WERI-Rb-1 (cell line): Measurements from ENCODE around the gene XRCC4.

Experiments used
- DNase-seq: peaks from one replicate; pipeline ENCODE4 v3.0.0-alpha.2; 2020
- H3K27ac ChIP-seq: fragments of 250-450 bp; sonication (Bioruptor Pico); 2 replicates; pipeline ENCODE4 v1.5.1; 2020; ENCODE audit warnings: mild to moderate bottlenecking, moderate library complexity
- H3K27me3 ChIP-seq: fragments of 250-450 bp; sonication (Bioruptor Pico); 2 replicates; pipeline ENCODE4 v1.5.1; 2021; ENCODE audit warnings: mild to moderate bottlenecking, low read depth, moderate library complexity; ENCODE audit not compliant: insufficient read depth, severe bottlenecking
- H3K36me3 ChIP-seq: fragments of 250-450 bp; sonication (Bioruptor Pico); 2 replicates; pipeline ENCODE4 v1.5.1; 2020; ENCODE audit warnings: mild to moderate bottlenecking, moderate library complexity
- H3K4me3 ChIP-seq: 2 replicates; pipeline ENCODE4 v1.5.1; 2011; ENCODE audit warnings: low read depth, mild to moderate bottlenecking, control low read depth, low read length
- H3K9me3 ChIP-seq: fragments of 250-450 bp; sonication (Bioruptor Pico); 2 replicates; pipeline ENCODE4 v1.5.1; 2021; ENCODE audit warnings: mild to moderate bottlenecking, moderate library complexity; ENCODE audit not compliant: severe bottlenecking
- CTCF ChIP-seq: IDR thresholded peaks from 2 replicates; pipeline ENCODE4 v1.5.1; 2011; ENCODE audit warnings: low read depth, mild to moderate bottlenecking, control low read depth, inconsistent platforms, low read length

The XRCC4 gene

DNA sequence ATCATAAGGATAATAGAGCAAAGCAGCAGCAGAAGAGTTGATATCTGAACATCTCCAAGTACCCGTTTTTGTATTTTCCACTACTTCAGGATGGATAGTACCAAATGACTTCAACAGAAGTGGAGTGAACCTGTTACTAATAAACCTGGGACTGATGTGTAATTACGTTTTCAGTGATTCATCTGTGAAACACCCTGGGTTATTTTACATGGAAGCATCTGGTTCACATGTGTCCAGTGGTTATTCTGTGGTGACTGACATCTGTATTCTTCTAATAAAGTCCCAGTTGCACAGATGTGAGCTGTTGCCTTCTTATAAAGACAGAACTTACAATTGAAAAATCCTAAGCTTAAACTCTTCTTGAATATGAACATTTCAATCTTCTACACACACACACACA is 254.5 kb downstream of the XRCC4 start:
- TF ChIP-seq CTCF, result no peak
- Histone ChIP-seq H3K27ac (no peak overlapping the region), H3K9me3 (no peaks in the 10 kb centered on the region), H3K36me3 (no peaks in the 10 kb centered on the region), H3K4me3 (no peak overlapping the region), H3K27me3 (no peaks in the 10 kb centered on the region)
- DNase-seq, result no peak

DNA sequence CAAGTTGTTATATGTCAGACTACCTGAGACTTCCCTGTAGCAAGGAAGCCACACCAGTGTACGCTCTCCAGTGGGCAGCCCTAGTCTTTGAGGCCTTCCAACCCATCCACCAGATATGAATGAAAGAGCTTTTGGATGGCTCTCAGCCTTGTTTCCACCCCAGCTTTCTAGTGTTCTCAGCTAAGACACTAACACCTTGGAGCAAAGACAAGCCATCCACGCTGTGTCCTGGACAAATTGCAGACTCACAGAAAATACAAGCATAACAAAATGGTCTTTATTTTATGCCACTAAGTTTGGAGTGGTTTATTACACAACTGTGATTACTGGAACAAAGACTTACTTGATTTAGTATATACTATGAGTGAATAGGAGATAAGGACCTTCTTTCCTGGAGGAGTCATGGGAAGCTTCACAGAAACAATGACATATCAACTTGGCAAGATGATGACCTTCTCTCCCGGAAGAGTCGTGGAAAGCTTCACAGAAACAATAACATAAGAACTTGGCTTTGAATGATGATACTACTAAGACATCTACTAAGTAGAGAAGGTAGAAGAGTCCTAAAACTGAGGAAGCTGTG is 260.2 kb downstream of the XRCC4 start:
- Histone ChIP-seq H3K9me3 (no peaks in the 10 kb centered on the region), H3K27me3 (no peaks in the 10 kb centered on the region)
- DNase-seq, result no peak

DNA sequence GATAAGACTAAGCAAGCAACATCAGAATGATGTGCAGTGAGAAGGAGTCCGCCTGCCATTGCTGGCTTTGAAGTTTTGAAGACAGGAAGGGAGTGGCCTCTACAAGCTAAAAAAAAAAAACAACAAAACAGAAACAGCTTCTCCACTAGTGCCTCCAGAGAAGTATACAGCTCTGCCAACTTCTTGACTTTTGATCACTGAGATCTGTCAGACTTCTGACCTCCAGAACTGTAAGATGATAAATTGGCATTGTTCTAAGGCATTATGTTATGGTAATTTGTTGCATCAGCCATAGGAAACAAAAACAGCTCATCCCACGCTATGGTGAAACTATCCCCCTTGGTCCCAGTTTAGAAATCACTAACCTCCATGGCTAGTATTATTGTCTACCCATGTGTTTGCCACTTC is 263.2 kb downstream of the XRCC4 start:
- Histone ChIP-seq H3K36me3 (no peaks in the 10 kb centered on the region), H3K4me3 (no peak overlapping the region), H3K27ac (no peak overlapping the region), H3K9me3 (no peaks in the 10 kb centered on the region), H3K27me3 (no peaks in the 10 kb centered on the region)
- TF ChIP-seq CTCF, result no peak
- DNase-seq, result no peak

More for the DNA sequence above, 260.2 kb downstream of the XRCC4 start:
- Histone ChIP-seq H3K27ac (no peak overlapping the region), H3K36me3 (no peaks in the 10 kb centered on the region), H3K4me3 (no peak overlapping the region)
- no peak for TF ChIP-seq CTCF

- Histone ChIP-seq H3K27ac (no peak overlapping the region), H3K4me3 (no peak overlapping the region), H3K36me3 (no peaks in the 10 kb centered on the region), H3K9me3 (no peaks in the 10 kb centered on the region), H3K27me3 (no peaks in the 10 kb centered on the region)
- no peak for DNase-seq
- TF ChIP-seq CTCF, result no peak
Measured at GRCh38 chr5:83341815-83342334, 264.5 kb downstream of the XRCC4 start.

- Histone ChIP-seq H3K9me3 (no peaks in the 10 kb centered on the region), H3K4me3 (no peak overlapping the region), H3K27ac (no peak overlapping the region), H3K36me3 (no peaks in the 10 kb centered on the region), H3K27me3 (no peaks in the 10 kb centered on the region)
- TF ChIP-seq CTCF, result no peak
- no peak for DNase-seq
Measured at GRCh38 chr5:83342465-83342864, 265.1 kb downstream of the XRCC4 start.

DNA sequence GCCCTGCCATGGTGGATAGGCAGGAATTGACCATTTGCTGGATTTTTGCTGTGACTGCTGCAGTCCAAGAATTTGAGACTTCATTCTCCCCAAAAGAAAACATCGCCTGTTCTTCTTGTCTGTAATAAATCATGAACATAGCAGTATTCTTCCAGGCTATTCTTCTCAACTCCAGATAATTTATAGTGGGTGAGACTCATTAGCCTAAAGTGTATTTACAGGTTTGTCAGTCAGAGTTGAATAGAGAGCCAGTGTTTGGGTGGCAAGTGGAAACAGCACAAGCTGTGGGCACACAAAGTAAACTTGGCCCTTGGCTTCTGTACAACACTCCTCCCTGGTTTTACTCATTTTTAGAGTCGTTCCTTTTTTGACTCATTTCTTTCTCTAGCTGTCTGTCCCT is 266.0 kb downstream of the XRCC4 start:
- H3K4me3 ChIP-seq, result no peak overlapping the region
- TF ChIP-seq CTCF, result no peak

More for the DNA sequence above, 266.0 kb downstream of the XRCC4 start:
- H3K9me3 ChIP-seq, result peaks cover 7% of the 10 kb centered on the region
- no peaks in the 10 kb centered on the region for H3K27me3 ChIP-seq
- no peaks in the 10 kb centered on the region for H3K36me3 ChIP-seq
- H3K27ac ChIP-seq, result no peak overlapping the region
- no peak for DNase-seq
